OCI-M2 (cell line): ENCODE data around the gene RALB.
"Not testable (repeated sequence)": the region's sequence is repeated elsewhere in the genome, so short reads cannot be mapped to it uniquely, and the experiment has no call there.

ENCODE experiments used
- DNase-seq: peaks from one replicate; lab custom pipeline; 2025; ENCODE audit not compliant: unreplicated experiment; lab: John Stamatoyannopoulos, UW

The RALB gene

GRCh38 chr2:120241684-120242083 lies 11.0 kb upstream of the RALB start:
- DNase-seq: no peak

GRCh38 chr2:120243211-120243610 lies 9.4 kb upstream of the RALB start:
- no peak for DNase-seq

GRCh38 chr2:120243875-120244553 lies 8.6 kb upstream of the RALB start:
- no peak for DNase-seq

GRCh38 chr2:120244656-120245519 lies 7.8 kb upstream of the RALB start:
- no peak for DNase-seq

GRCh38 chr2:120245520-120246332 lies 6.9 kb upstream of the RALB start:
- DNase-seq: no peak

GRCh38 chr2:120246546-120247300 lies 5.9 kb upstream of the RALB start:
- no peak for DNase-seq

- no peak for DNase-seq
These were observed 4.8 kb upstream of the RALB start for GRCh38 chr2:120247851-120248250.

GRCh38 chr2:120250640-120251039 lies 2.0 kb upstream of the RALB start:
- DNase-seq: no peak

- DNase-seq: no peak
These were observed 1.6 kb upstream of the RALB start for GRCh38 chr2:120251078-120251477.

- no peak for DNase-seq
These were observed 800 bp upstream of the RALB start for GRCh38 chr2:120251880-120252224.

- DNase-seq: no peak
These were observed 600 bp downstream of the RALB start for GRCh38 chr2:120253021-120253882.

GRCh38 chr2:120254178-120254577 lies 1.5 kb downstream of the RALB start:
- no peak for DNase-seq

- DNase-seq: no peak
These were observed 2.4 kb downstream of the RALB start for GRCh38 chr2:120255071-120255470.

- no peak for DNase-seq
These were observed 3.5 kb downstream of the RALB start for GRCh38 chr2:120255986-120256650.

GRCh38 chr2:120256651-120257000 lies 4.0 kb downstream of the RALB start:
- DNase-seq: no peak

GRCh38 chr2:120257522-120257921 lies 4.9 kb downstream of the RALB start:
- DNase-seq: no peak

GRCh38 chr2:120258196-120258595 lies 5.5 kb downstream of the RALB start:
- no peak for DNase-seq

GRCh38 chr2:120259939-120260338 lies 7.3 kb downstream of the RALB start:
- not testable (repeated sequence) for DNase-seq

GRCh38 chr2:120260736-120261135 lies 8.1 kb downstream of the RALB start:
- no peak for DNase-seq
